Stimulated activated CD4-positive, alpha-beta T cell treated with anti-CD3 and anti-CD28 coated beads, Interleukin-1b, Interleukin-23, amount 100 ng/mL, for 1 hour (primary cell): ENCODE results near the gene THG1L.
"Not testable (repeated sequence)": the region's sequence is repeated elsewhere in the genome, so short reads cannot be mapped to it uniquely, and the experiment has no call there.

Experiments used
- DNase-seq, 2 donors: peaks; one replicate each; pipeline ENCODE4 v3.0.0-alpha.2; 2020; ENCODE audit warnings: low read depth in 2 of 2

The THG1L gene

GRCh38 chr5:157731272-157732129 lies at the start of gene THG1L:
THG1L (plus strand) TSS chr5:157731420; CDS start chr5:157731441, 21 bp downstream.
- DNase-seq, result peak; percentile 93 to 98

DNA sequence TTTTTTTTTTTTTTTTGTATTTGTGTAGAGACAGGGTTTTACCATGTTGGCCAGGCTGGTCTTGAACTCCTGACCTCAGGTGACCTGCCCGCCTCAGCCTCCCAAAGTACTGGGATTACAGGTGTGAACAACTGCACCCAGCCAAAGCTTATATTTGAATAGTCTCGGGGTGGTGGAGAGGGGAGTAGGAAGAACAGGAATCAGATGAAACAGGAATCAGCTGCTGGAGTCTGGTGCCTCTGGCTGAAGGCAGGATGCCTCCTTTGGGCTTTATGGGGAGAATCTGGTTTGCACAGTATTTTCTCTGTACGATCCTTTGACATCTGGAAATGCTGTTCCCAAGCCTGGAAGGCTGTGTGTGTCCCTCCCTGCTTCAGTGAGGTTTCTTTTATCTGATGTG lies 49.0 kb upstream of the THG1L start:
- DNase-seq, result no peak

GRCh38 chr5:157686276-157687197 lies 44.7 kb upstream of the THG1L start:
- not testable (repeated sequence) for DNase-seq

DNA sequence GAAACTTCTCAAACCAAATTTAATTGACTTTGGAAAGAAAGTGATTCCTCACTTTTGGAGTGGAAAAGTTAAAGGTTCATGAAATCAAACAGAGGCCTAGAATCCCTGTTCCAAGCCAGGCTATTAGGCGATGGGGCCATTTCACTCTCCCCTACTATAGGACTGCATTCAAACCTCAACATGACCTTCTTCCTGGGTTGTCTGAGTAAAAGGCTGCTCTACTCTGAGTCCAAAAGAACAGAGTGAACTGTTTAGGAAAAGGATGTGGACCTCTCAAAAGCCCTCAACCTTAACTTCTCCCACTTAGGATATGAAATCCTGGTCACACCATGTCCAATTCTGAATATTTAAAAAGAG lies 44.0 kb upstream of the THG1L start:
- DNase-seq, result no peak

- no peak for DNase-seq
These were observed 41.1 kb upstream of the THG1L start for GRCh38 chr5:157689942-157690689.

DNA sequence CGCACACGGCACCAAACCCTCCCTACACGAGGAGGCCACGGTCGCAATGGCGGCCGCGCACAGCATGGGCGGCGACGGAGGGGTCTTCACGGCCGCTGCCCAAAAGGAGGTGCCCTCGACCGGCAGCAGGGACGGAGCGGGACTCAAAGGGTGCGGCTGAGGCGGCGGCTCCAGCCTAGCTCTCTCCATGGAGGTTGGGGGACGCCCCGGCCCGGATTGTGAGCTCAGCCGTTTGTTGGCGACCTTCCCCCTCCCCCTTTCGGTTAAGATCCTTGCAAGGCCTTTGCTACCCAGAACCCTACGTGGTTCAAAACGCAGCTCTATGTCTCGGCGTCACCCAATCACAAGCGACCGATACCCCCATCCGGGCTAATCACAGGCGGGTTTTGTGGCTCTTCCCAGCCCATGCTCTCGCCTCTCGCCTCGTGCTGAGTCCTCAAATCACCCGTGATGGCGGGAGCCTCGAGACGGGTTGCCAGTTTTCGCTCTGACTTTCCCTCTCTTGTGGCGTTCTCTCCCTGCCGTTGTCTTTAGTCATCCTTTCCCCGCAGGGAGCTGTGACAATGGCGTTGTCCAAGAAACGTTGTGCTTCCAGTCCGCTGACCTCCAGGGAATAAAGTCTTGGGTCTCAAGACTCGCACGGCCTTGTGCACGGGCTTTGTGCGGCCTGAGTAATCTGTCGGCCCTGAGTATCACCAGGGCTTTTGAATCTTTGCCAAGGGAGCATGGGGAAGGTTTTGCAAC lies 40.4 kb upstream of the THG1L start:
- no peak for DNase-seq

- not testable (repeated sequence) for DNase-seq
These were observed 37.4 kb upstream of the THG1L start for GRCh38 chr5:157693816-157694215.

DNA sequence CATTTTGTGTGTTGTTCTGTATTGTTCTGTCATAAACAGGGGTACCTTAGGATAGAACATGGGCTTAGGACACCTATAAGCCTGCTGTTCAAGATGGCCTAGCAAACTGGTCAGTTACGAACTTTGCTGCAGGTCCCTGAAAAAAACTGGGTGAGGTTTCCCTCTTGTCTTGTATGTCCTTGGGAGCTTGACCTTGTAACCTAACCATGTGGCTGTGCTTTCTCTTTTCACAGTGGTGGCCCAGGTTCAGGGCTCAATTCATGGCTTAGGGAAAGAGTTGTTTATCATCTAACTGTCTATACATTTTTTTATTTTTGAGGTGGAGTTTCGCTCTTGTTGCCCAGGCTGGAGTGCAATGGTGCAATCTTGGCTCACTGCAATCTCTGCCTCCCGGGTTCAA lies 35.1 kb upstream of the THG1L start:
- not testable (repeated sequence) for DNase-seq

DNA sequence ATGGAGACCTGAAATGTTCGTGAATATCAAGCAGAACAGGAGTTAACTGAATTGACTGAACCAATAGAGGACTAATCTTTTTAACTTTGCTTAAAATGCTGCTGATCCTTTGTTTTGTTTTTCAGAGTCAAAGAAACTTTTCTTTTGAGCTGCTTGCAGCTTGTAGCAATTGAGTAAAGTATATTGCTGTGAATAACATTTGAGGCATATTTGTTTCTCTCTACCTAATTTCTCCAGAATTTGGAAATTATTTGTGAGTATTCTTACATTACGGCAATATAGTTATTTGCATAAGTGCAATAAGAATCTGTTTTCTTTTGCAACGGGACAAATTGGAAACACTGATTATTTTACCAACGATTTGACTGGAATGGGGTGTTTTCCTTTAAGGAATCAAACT lies 32.5 kb upstream of the THG1L start:
- not testable (repeated sequence) for DNase-seq

DNA sequence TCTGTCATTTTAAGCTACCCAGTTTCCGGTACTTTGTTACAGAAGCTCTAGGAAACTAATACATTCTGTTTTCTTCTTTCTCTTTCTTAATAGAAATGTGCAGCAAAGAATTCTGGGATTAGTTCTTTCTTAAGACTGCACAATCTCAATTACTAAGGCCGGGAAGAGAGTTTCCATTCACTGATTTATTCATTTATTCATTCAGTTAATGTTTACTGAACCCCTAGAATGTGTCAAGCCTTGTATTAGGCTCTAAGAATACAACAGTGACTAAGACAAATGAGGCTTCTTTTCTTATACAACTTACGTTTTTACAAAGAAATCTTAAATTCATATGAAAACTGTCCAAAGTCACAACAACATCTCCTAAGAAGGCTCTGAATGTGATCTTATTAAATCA lies 27.5 kb upstream of the THG1L start:
- no peak for DNase-seq

DNA sequence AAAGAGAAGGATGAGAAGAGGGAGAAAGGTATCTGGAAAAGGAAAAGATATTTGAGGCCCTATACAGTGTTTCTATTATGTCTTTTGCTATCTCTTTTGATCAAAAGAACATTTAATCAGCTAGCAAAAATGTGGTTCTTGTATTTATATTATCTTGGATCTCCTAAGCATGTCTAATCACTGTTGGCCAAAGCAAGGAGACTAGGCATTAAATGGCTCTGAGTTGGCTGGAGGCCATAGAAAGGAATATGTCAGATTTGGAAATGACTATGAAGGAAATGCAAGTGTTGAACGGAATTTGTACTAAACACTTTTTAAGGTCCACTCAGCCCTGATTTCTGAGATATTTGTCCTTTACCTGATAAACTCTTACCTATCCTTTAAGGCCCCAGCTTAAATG lies 22.4 kb upstream of the THG1L start:
- no peak for DNase-seq

DNA sequence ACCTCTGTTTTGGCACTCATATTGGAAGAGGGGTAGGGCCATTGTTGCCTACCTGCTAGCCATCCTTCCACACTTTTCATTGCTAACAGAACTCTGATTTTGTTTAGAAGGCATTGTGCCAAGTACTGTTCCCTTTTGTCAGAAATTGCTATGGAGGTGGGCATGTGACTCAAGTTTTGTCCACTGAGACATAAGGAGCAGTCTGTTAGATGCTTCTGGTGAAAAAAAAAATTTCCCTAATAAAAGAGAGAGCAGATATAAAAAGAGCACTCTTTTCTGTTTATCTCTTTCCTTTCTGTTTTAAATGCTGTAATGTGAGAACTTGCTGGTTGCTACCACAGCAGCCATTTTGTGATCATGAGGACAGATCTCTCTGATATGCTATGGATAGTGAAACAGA lies 21.9 kb upstream of the THG1L start:
- no peak for DNase-seq

DNA sequence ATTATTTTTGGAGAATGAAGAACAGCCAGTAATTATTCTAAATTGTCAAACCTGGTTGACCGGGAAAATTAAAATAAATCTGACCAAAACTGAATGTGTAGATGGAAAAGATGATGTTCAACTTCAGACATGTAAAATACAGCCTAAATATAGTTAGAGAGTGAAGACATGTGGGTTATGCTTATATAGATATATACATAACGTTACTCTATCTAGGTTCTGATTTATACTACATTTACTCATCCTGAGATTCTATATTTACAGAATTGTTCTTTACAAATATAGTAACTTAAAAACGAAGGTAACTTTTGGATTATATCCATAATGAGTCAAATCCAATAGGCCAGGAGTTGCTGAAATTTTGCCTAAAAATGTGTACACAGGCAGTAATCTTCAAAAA lies 20.8 kb upstream of the THG1L start:
- DNase-seq, result no peak

GRCh38 chr5:157710882-157711281 lies 20.3 kb upstream of the THG1L start:
- DNase-seq, result no peak

- no peak for DNase-seq
These were observed 17.2 kb upstream of the THG1L start for GRCh38 chr5:157713830-157714595.

- DNase-seq, result no peak
These were observed 16.7 kb upstream of the THG1L start for GRCh38 chr5:157714596-157714864.

DNA sequence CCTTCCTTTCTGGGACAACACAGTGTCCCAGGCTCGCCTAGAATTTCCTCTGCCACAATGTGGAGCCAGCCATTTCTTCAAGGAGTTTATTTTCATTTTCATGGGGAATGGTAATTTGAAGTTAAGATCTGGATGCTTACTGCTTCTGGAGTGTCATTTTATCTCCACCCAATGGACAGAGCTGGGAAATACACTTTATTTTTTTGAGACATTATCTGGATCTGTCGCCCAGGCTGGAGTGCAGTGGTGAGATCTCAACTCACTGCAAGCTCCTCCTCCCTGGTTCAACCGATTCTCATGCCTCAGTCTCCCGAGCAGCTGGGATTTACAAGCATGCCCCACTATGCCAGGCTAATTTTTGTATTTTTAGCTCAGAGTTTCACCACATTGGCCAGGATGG lies 12.7 kb upstream of the THG1L start:
- no peak for DNase-seq

DNA sequence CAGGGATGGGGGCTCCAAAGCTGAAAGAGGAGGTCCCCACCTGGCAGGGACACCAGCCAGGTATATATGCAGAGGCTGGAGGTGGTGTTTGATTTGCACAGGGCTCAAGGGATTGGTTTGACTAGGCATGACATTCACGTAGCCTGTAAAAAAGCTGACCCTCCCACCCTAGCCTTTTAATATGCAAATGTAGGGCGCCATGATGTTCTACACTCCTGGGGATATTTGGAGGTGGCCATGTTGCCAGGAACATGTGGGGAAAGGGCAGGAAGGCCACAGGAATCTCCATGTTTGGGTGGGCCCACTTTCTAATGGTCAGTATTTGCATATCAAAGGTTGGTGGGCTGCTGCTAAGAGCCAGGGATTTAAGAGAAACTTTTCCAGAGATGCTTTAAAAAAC lies 12.0 kb upstream of the THG1L start:
- DNase-seq, result no peak

GRCh38 chr5:157721159-157721558 lies 10.1 kb upstream of the THG1L start:
- DNase-seq, result no peak

- not testable (repeated sequence) for DNase-seq
These were observed 8.3 kb upstream of the THG1L start for GRCh38 chr5:157722895-157723294.

DNA sequence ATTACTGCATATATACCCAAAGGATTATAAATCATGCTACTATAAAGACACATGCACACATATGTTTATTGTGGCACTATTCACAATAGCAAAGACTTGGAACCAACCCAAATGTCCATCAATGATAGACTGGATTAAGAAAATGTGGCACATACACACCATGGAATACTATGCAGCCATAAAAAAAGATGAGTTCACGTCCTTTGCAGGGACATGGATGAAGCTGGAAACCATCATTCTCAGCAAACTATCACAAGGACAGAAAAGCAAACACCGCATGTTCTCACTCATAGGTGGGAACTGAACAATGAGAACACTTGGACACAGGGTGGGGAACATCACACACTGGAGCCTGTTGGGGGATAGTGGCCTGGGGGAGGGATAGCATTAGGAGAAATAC lies 4.6 kb upstream of the THG1L start:
- DNase-seq, result not testable (repeated sequence)
